ENCODE data around the gene GPR141. TPM values are rescaled to one million over a fixed set of nuclear protein-coding genes. Genes with fewer than 3 reads are reported as not detected.

The GPR141 gene, protein sequence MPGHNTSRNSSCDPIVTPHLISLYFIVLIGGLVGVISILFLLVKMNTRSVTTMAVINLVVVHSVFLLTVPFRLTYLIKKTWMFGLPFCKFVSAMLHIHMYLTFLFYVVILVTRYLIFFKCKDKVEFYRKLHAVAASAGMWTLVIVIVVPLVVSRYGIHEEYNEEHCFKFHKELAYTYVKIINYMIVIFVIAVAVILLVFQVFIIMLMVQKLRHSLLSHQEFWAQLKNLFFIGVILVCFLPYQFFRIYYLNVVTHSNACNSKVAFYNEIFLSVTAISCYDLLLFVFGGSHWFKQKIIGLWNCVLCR
- 1.7 TPM for total RNA-seq

DNA sequence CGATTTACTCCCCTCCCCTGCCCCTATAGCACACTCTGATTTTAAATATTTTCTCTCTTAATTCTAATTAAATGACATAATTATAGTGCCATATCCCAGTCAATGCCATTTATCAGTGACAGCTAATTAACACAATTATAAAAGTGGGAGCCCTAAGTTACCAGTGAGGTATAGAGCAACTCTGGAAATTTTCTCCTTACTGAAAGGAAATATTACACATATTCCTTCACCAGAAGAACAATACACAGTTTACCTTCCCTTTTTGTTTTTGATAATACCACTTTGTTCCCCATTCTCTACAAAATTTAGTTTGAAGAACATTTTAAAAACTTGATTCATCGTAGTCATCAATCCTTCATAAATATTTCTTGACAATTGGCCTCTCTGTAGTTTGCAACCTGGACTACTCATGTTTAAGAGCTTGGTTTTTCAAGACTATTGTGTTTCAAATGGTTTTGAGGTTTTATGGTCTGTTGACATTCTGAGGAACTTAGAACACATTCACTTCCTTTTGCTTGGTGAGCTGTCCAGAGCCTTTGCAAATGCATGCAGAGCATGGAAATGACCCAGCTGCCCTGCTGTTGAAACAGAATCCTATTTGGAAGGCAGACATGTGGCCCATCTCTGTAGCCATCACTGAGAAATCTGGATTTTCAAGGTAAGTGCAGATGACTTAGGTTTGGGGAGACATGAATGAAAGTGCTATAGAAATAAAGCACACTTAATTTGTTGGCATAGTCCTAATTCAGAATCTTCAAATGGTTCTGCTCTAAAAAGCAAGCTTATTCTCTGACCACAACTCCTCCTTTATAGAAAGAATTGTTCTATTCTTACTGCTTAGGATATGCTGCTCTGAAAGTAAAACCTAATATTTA is at the start of gene GPR141:
Gene GPR141 (plus strand): TSS at position 521 of the 875 bp plus-strand sequence. CDS start 56,628 bp downstream, outside the sequence.
- no peak for DNase-seq

DNA sequence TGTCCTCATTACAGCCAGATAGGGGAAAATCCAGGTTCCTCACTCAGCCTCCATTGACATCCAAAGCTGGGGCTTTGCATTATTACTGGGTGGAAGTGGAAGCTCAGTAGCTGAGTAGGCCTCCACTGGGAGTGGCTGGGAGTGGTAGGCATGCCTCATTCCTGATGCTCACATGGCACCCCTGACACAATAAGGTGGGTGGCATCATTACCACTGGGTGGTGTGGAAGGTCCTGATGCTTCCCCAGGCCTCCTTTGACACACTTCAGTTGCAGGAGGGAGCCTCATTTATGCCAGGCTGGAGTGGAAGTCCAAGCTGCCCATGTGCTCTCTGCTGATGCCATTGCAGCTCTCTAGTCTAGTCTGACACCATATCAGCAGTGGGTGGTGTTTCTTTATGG is 48.2 kb upstream of the GPR141 start:
- no peak for DNase-seq

DNA sequence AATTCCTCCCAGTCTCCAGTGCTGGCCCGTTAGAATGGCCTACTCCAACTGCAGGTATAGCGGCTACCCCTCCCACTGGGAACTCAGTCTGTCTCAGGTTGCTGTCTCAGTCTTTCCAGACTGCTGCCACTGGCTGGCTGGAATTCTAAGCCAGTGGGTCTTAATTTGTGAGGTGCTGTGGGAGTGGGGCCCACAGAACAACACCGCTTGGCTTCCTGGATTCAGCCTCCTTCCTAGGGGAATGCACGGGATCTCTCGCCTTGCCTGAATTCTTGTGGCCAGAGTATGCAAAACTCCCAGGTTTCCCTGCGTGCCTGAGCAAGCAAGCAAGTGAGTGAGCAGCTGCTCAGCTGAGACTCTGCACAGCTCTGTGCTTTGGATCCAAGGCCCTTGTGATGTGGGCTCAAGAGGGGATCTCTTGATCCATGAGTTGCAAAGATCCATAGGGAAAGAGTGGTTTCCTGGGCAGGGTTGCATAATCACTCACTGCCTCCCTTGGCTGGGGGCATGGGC is 41.5 kb upstream of the GPR141 start:
- no peak for DNase-seq

DNA sequence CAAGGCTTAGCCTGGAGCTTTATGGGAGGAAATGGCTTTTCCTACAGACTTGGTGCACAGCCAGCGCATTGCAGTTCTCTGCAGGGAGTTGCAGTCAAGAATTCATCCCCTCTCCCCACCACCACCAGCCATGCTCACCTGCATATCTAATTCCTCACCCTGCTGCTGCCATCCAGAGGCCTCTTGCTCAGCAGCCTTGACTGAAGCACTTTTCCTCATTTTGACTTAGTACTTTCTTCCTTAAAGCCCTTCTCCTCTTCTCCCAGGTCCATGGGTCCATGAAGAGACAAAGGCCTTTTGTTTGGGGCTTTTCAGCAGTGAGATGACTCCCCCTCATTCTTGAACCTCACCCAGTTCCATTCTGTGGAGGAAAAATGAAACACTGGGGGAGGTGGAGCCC is 39.7 kb upstream of the GPR141 start:
- no peak for DNase-seq

DNA sequence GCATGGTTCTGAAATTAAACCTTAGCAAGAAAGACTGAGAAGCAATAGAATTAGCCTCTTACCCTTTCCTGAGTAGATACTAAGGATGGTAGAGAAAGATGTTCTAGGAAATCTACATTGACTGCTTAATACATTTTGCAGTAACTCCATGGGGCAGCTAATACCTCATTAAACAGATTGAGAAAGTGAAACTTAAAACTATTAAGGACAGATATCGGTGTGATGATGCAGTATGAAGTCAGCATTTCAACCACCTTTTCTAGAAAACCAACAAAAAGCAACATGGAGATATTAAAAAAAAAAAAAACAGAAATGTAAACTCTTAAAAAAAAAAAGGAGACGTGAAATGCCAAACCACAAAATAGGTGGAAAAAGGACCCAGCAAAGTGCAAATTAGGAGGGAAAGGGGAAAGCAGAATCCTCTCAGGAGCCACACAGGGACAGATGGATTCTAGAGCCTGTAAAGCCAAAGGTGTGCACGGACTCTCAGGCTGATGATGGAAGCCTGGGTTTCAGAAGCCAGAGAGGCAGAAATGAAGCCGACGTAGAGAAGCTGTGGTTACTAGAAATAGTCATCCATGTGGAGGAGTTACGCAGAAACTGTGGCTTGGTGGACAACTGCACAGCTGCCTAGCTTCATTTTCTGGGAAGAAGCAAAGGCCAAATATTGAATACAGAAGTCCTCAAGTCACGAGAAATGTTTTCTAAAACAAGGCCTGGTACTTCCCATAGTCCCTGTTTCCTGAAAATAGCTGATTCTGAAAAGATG is 38.1 kb upstream of the GPR141 start:
- no peak for DNase-seq

DNA sequence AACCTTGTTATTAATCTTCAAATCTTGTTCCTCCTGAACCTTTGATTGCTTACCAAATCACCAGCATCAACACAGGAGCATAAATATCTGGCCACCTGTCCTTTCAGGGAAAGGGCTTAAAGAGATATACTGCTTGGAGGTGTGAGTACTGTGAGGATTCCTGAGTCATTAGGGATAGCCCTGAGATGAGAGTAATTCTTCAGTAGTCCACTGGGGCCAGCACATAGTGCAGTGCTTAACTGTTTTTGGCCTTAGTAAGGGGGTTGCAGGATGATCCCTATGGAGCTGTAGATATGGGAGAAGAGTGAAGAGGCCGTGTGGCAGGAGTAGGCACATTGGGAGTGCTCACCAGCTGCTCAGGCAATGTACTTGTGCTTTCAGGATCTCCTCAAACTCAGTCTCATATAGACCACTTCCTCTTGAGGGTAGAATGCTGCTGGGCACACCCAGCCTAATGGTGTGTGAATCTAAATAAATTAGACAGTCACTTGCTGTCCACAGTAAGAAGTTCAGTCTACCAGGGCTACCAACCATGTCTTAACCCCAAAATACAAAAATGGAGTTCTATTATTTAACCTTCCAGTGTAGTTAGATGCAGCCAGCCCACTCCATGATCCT is 26.5 kb upstream of the GPR141 start:
- DNase-seq: no peak

DNA sequence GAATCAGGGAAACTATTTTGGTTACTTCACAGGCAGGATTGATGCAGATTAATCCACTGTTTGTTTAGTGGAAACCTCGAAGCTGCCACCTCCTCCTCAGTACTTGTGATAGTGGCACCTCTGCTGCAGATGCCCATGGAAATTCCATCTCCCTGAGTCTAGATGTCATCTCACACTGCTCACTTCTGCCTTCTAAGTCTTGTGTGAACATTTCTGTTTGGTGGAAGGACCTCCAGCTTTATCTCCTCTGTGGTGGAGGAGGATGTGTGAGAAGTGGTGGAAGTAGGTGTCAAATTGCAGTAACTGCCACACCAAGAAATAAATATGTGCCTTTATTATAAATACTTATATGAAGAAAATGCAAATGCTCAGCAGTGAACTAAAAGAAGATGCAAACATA is 25.8 kb upstream of the GPR141 start:
- no peak for DNase-seq

DNA sequence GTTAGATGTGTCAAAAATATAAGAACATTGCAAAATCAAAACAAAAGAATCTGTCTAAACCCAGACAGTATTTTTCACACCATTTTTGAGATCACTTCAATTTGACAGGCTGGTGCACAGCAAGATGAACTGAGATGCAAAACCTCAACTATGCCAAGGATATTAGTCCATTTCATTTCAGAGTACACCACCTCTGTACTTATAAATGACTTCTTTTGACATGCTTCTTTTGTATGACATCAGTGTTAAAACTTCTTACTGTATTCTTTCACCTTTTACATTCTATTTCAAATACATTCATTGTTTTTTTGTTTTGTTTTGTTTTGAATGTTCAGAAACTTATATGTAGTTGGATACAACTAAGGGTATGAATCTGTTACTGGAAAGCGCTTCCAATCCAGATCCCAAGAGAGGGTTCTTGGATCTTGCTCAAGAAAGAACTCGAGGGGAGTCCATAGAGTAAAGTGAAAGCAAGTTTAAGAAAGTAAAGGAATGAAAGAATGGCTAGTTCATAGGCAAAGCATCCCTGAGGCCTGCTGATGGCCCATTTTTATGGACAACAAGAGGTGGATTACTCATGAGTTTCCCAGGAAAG is 23.5 kb upstream of the GPR141 start:
- no peak for DNase-seq

DNA sequence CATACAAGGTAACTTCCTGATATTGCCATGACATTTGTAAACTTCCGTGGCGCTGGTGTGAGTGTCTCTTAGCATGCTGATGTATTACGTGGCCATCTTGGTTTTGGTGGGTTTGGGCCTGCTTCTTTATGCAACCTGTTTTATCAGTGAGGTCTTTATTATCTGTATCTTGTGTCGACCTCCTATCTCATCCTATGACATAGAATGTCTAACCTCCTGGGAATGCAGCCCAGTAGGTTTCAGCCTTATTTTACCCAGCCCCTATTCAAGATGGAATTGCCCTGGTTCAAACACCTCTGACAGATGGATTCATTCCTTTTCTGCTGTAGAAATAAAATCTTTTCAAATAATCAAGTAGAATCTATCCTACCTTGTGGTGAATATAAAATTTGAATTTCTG is 23.0 kb upstream of the GPR141 start:
- no peak for DNase-seq

DNA sequence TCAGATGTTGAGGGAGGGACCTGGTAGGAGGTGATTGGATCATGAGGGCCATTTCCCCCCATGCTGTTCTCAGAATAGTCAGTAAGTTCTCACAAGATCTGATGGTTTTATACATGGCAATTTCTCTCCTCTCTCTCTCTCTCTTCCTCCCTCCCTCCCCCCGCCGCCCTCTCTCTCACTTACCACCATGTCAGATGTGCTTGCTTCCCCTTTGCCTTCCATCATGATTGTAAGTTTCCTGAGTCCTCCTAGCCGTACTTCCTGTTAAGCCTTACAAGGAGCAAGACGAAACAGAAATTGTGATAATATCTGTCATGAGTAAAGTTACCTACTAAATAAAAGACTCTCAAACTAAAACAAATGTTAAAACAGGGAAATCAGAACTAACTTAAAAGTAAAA is 19.9 kb upstream of the GPR141 start:
- DNase-seq: no peak

DNA sequence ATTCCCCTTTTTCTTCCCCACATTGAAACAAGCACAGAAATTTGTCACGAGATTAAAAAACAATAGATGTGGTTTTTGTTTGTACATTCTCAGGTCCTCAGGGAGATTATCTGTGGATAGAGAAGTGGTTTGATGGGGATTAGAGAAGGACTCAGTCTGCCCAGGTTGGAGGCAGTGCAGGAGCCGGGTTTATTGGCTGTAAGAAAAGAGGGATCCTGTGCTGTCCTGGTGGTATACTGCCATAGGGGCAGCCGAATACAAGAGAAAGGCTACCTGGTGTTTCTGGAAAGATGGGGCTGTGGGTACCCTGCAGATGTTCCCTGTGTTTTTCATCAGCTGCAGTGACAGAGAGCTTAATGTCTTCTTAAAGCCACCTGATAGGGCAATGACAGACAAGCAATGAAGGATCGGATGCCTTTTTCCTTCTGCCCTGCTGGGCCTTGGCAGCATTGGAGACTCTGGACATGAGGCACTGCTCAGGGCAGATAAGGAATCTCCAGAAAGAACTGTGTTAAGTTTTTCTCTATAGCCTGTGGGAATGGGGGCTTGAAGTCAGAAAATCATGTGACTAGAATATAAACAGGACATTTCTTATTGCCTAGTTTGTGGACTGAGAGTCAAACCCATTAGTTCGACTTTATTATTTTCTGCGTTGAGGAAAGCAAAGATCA is 18.1 kb upstream of the GPR141 start:
- no peak for DNase-seq

DNA sequence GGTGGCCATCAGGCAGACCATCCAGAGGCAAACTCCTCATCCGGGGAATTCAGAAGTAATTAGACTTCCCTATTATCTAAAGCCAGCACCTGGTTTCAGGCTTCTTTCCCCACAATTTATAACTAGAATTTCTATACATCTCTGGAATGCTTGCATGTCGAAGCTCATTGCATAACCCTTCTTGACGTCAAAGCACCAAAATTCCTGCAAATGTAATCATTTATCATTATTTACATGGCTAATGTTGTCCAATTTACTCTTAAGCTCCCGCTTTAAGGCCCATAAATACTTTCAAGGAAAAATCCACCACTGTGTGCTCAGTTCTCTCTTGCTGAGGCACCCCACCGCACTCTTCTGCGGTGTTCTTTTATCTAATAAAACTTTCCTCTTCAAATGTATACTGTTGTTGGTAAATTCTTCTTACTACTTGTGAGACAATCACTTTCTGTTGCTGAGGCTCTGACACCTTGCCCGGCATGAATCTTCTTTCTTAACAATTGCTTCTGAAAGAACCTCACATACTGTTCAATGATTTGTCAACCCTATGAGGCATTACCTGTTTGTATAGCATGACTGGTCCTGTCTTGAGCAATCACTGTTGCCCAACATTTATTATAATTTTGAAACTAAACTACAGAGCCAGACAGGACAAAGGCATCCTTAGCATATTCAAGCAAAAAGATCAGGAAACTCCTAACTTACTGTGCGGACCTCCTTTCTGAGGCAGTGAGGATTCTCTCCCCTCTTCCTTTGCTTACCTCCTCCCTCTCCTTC is 17.4 kb upstream of the GPR141 start:
- DNase-seq: peak; percentile 25

DNA sequence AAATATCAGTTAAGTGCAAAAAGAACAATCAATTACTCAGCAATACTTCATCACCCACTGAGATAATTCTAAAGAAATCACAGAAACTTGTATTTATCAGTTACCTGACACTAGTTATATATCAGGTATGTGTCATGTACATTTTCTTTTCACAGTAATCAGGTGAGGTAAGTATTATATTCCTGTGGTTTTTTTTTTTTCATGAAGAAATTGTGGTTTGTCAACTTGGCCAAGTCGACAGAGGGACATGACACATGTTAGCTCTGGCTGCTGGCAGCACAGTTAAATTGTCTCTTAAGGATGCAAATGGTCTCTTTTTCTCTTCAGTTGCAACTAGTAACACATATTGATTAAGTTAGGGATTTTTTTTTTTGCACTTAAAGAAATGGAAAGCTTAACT is 13.7 kb upstream of the GPR141 start:
- DNase-seq: no peak

DNA sequence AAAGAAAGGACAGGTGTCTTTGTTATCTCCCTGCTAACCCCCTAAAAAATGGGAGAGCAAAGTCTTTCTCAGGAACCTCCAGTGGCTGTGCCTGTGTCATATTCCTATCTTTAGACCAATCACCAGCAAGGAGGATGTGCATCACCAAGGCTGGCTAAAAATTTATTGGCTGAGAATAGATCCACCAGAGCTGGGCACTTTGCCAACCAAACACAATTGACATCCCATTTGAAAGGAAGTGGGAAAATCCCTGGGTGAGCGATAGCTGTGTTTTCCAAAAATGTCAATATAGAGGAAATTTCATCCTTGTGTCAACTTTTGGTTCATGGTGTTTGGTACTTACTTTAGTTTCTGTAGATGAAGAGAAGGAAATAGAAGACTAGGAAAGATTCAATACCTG is 13.1 kb upstream of the GPR141 start:
- DNase-seq: no peak

DNA sequence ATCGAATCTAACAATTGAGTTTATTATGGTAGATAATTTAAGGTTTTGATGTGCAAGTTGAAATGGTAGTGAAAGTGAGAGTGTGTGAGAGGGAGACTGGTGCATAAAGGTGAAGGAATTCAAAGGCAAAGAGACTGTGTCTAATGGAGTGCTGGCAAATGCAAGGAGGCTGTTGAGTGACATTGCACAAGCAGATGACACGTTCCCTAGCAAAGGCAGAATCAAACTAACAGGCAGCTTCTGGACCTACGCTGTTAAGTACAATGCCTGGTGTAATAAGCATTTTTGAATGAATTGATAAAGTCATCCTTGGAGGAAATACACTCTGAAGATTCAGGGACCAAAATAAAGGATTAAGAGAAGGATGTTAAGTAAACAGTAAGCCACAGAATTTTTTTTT is 11.7 kb upstream of the GPR141 start:
- no peak for DNase-seq

DNA sequence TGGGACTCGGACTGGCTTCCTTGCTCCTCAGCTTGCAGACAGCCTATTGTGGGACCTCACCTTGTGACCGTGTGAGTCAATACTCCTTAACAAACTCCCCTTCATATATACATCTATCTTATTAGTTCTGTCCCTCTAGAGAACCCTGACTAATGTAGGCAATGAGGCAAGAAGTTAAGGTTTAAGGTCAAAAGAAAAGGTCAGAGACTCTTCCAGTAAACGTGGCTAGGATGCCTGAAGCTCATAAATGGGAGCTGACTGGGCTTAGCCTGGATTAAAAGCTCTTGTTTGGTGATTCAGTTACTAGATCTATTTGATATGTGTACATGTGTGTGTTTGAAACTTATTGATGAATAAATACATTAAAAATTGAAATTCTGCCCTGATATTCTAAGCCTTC is 10.6 kb upstream of the GPR141 start:
- no peak for DNase-seq

DNA sequence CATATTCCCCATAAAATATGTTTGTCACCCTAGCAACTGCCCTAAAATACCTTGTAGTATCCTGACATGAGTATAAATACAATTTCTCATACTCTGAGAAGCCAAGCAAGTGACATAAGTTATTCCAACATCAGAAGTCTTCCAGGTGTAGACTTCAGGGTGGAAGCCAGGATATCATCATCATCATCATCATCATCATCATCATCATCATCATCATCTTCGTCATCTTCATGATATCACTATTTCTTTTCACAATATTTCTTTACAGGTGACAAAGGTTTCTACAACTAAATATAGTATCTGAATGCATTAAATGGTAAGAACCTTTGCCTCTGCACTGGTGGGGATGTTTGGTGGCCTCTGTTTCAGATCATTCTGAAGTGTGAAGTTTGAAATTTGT is 10.0 kb upstream of the GPR141 start:
- DNase-seq: no peak

DNA sequence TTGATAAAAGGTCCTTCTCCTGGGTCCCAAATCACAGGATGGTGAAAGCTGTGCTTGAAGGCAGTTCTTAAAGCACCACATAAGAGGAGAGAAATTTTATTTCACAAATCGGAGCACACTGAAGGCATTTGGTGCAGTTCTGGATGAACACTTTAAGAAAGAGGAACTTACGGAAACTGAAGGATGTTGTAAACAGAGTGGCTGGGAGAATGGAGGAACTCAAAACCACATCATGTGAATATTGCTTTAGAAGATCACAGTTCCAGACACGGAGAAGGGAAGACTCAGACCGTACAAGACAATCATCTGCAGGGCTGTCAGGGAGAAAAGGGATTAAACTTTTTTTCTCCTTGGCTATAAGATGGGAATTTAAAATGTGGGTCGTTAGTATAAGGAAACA is 9.0 kb upstream of the GPR141 start:
- DNase-seq: no peak

DNA sequence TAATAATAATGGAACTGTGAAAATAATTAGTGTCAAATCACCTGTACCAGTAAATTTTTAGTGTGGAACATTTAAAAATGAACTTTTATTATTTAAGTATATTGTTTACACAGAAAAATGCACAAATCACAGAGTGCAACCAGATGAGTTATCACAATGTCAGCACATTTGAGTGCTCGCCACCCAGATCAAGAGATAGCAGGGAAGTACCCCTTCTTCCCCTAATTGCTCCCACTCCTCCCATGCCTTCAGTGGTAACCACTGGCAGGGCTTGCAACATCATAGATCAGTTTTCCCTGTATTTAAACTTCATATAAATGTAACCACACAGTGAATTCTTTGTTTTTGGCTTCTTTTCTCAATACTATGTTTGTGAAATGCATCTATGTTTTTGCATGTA is 7.8 kb upstream of the GPR141 start:
- no peak for DNase-seq

DNA sequence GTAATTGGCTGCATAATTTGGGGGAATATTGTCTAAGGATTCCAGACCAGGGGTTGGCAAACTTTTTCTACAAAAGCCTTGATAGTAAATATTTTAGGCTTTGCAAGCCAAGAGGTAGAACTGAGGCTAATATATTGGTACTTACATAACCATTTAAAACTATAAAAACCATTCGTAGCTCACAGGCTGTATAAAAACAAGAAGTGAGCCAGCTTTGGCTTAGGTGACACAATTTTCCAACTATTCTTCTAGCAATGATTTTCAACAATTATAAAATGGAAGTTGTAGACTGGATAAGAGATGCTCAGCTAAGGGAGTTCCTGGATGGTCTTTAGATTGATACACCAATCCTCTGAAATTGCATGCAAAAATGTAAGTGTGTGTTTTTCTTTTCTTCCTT is 1.4 kb downstream of the GPR141 start:
- no peak for DNase-seq
